Naive thymus-derived CD4-positive, alpha-beta T cell (primary cell): ENCODE data around the gene ZNF91. TPM values are rescaled to one million over a fixed set of nuclear protein-coding genes. Genes with fewer than 3 reads are reported as not detected.

Source experiments
- ATAC-seq: fragments of 150-1000 bp; cut with Tn5 transposase; 2 replicates; pipeline ENCODE4 v1.10.0; 2021; ENCODE audit warnings: mild to moderate bottlenecking, moderate library complexity
- CTCF ChIA-PET: fragments of 350-600 bp; sonication (Branson Sonifier 250); formaldehyde crosslinking; loops from one replicate; lab custom pipeline; 2021; ENCODE audit warnings: antibody characterized with exemption; lab: Charles Lee
- POLR2A ChIA-PET: fragments of 350-600 bp; sonication (Branson Sonifier 250); formaldehyde crosslinking; loops from one replicate; lab custom pipeline; 2021; ENCODE audit warnings: antibody characterized with exemption, inconsistent platforms; lab: Charles Lee
- DNase-seq, 9 donors: peaks; one replicate each; pipeline versions ENCODE4 v3.0.0 to v3.0.0-alpha.2; 2020 to 2022; ENCODE audit warnings: mixed read lengths in 1 of 9
- H3K27ac ChIP-seq: one replicate; pipeline ENCODE4 v1.7.0; 2013; ENCODE audit warnings: mild to moderate bottlenecking, low read depth, low read length, moderate library complexity
- H3K27me3 ChIP-seq, 2 donors: one replicate each; pipeline ENCODE4 v1.7.0; 2013; ENCODE audit warnings: low read length in 2 of 2, mild to moderate bottlenecking in 2 of 2, moderate library complexity in 2 of 2; ENCODE audit not compliant: control insufficient read depth in 2 of 2, insufficient read depth in 2 of 2
- H3K36me3 ChIP-seq, 3 experiments: 1 replicate in 2 of 3; 2 replicates in 1 of 3; pipeline ENCODE4 v1.7.0; 2013; ENCODE audit warnings: low read length in 3 of 3, mild to moderate bottlenecking in 3 of 3, moderate library complexity in 1 of 3; ENCODE audit not compliant: insufficient read depth in 3 of 3, control insufficient read depth in 2 of 3
- H3K4me1 ChIP-seq, 2 donors: one replicate each; pipeline ENCODE4 v1.7.0; 2013; ENCODE audit warnings: low read length in 2 of 2, mild to moderate bottlenecking in 2 of 2, moderate library complexity in 1 of 2; ENCODE audit not compliant: control insufficient read depth in 2 of 2, insufficient read depth in 2 of 2
- H3K4me3 ChIP-seq: 2 replicates; pipeline ENCODE4 v1.7.0; 2013; ENCODE audit warnings: mild to moderate bottlenecking, low read length
- H3K9me3 ChIP-seq, 3 experiments: 1 replicate in 2 of 3; 2 replicates in 1 of 3; pipeline ENCODE4 v1.7.0; 2013; ENCODE audit warnings: low read length in 3 of 3; ENCODE audit not compliant: control insufficient read depth in 2 of 3
- H3K27ac Mint-ChIP-seq, 9 donors: one replicate each; pipeline ENCODE4 v1.8.0; 2020 to 2022; ENCODE audit warnings: mixed read lengths in 9 of 9, mild to moderate bottlenecking in 8 of 9, moderate library complexity in 5 of 9, inconsistent platforms in 2 of 9
- H3K27me3 Mint-ChIP-seq, 5 donors: one replicate each; pipeline ENCODE4 v1.8.0; 2021 to 2022; ENCODE audit warnings: mixed read lengths in 5 of 5, mild to moderate bottlenecking in 1 of 5
- H3K36me3 Mint-ChIP-seq, 5 donors: one replicate each; pipeline ENCODE4 v1.8.0; 2020 to 2022; ENCODE audit warnings: mixed read lengths in 5 of 5, mild to moderate bottlenecking in 3 of 5, inconsistent platforms in 1 of 5
- H3K4me1 Mint-ChIP-seq, 7 donors: one replicate each; pipeline ENCODE4 v1.8.0; 2020 to 2022; ENCODE audit warnings: mixed read lengths in 7 of 7, mild to moderate bottlenecking in 3 of 7, inconsistent platforms in 1 of 7
- H3K4me3 Mint-ChIP-seq, 10 donors: one replicate each; pipeline ENCODE4 v1.8.0; 2020 to 2022; ENCODE audit warnings: mild to moderate bottlenecking in 10 of 10, mixed read lengths in 10 of 10, moderate library complexity in 6 of 10, inconsistent platforms in 2 of 10
- H3K9me3 Mint-ChIP-seq, 11 donors: one replicate each; pipeline ENCODE4 v1.8.0; 2020 to 2022; ENCODE audit warnings: mixed read lengths in 11 of 11, mild to moderate bottlenecking in 4 of 11, inconsistent platforms in 1 of 11, moderate library complexity in 1 of 11
- intact Hi-C, 2 donors: fragments of 100-400 bp; cut with micrococcal nuclease; formaldehyde crosslinking; loops; one replicate each; pipeline ENCODE4 v1.15.1; 2023
- polyA plus RNA-seq, 2 donors: library from polyadenylated mRNA; unstranded; fragments of 300-500 nt; fragmentation: Illumina TruSeq; gene quantifications; one replicate each; pipeline ENCODE4 v1.2.3, GENCODE V29; 2021
- total RNA-seq, 6 experiments: library from RNA in 5 of 6; stranded (reverse) in 5 of 6; gene quantifications; 1 replicate in 5 of 6; 2 replicates in 1 of 6; pipeline ENCODE4 v1.2.3 and lab custom pipeline; 2021 to 2026

ZNF91 gene
- total and polyA plus RNA-seq, 7 experiments from 2014 or later, result 40.5 to 165 (median 85.7) TPM

GRCh38 chr19:23393121-23393520, 2.1 kb downstream of the ZNF91 start:
- peaks cover 4 to 64% (median 55%) of the 10 kb centered on the region in 7 donors for H3K4me1 Mint-ChIP-seq
- ATAC-seq (no peak), DNase-seq (no peak)
- H3K9me3 Mint-ChIP-seq, result peaks cover 0 to 36% (median 21%) of the 10 kb centered on the region in 11 donors
- Histone ChIP-seq H3K9me3 (peaks cover 0 to 22% (median 0%) of the 10 kb centered on the region in 3 experiments), H3K4me3 (peak overlapping the region; percentile 96), H3K27me3 (no peaks in the 10 kb centered on the region), H3K27ac (no peak overlapping the region), H3K4me1 (peaks cover 12 to 16% of the 10 kb centered on the region in 2 donors), H3K36me3 (peaks cover 0 to 27% (median 0%) of the 10 kb centered on the region in 3 experiments)
- intact Hi-C loops, result loop anchor here in 1 of 2 donors (10.0 kb wide), 1 partner anchor 758 kb away; the partner anchor contains the start of gene ZNF492
- H3K27me3 Mint-ChIP-seq, result no peaks in the 10 kb centered on the region
- peaks cover 13 to 62% (median 41%) of the 10 kb centered on the region in 5 donors for H3K36me3 Mint-ChIP-seq
- H3K4me3 Mint-ChIP-seq, result peak overlapping the region; percentile 25 to 99 (median 98)
- H3K27ac Mint-ChIP-seq, result peak overlapping the region in 7 of 9 donors; percentile 73 to 99 (median 97)
- CTCF ChIA-PET, result interaction anchor here (1.1 kb wide), 1 partner anchor 141 kb away, joined by 3 read pairs; no protein-coding TSS in a partner anchor
- POLR2A ChIA-PET, result interaction anchor here (1.2 to 4.3 kb wide), 2 partner anchors 17 to 120 kb away, joined by 4 to 29 read pairs; no protein-coding TSS in a partner anchor

DNA sequence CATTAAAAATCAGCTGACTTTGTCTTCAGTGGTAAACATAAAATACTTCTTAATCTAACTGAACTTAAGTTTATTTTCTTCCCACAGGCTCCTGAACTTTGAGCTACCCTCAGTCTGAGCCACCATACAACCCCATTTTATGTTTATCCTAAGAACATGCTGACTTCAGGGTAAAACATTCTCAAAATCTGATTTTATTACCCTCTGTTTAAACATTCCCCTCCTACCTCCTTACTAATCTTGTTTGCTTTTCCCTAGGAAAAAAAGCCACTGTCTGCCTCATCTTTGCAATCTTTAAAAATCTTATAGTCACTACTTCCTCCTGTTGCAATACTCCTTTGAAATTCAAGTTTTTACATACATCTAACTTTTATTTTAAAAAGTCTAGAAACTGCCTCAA, 4.0 kb downstream of the ZNF91 start:
- H3K9me3 Mint-ChIP-seq, result peaks cover 0 to 55% (median 31%) of the 10 kb centered on the region in 11 donors
- peaks cover 16 to 73% (median 56%) of the 10 kb centered on the region in 5 donors for H3K36me3 Mint-ChIP-seq
- H3K4me1 Mint-ChIP-seq, result peaks cover 4 to 68% (median 61%) of the 10 kb centered on the region in 7 donors
- intact Hi-C loops, result loop anchor here in 1 of 2 donors (10.0 kb wide), 1 partner anchor 756 kb away; the partner anchor contains the start of gene ZNF492
- no peaks in the 10 kb centered on the region for H3K27me3 Mint-ChIP-seq
- Histone ChIP-seq H3K4me3 (no peak overlapping the region), H3K9me3 (peaks cover 0 to 31% (median 0%) of the 10 kb centered on the region in 3 experiments), H3K27me3 (no peaks in the 10 kb centered on the region), H3K27ac (no peak overlapping the region), H3K4me1 (peaks cover 12 to 16% of the 10 kb centered on the region in 2 donors), H3K36me3 (peaks cover 0 to 43% (median 0%) of the 10 kb centered on the region in 3 experiments)
- CTCF ChIA-PET, result no interaction called here
- DNase-seq (no peak), ATAC-seq (no peak)
- peak overlapping the region in 2 of 9 donors; percentile 55 to 60 for H3K27ac Mint-ChIP-seq
- POLR2A ChIA-PET, result no interaction called here
- H3K4me3 Mint-ChIP-seq, result peak overlapping the region in 5 of 10 donors; percentile 8 to 59 (median 47)

- H3K27ac Mint-ChIP-seq, result no peak overlapping the region
- no peak for DNase-seq
- intact Hi-C loops, result no loop called here
- Histone ChIP-seq H3K27me3 (no peaks in the 10 kb centered on the region), H3K4me3 (no peak overlapping the region), H3K9me3 (peaks cover 0 to 82% (median 16%) of the 10 kb centered on the region in 3 experiments), H3K4me1 (peaks cover 0 to 3% of the 10 kb centered on the region in 2 donors), H3K27ac (no peak overlapping the region), H3K36me3 (peaks cover 13 to 81% (median 17%) of the 10 kb centered on the region in 3 experiments)
- ChIA-PET POLR2A (interaction anchor here (0.6 kb wide), 1 partner anchor 38 kb away, joined by 3 read pairs; no protein-coding TSS in a partner anchor), CTCF (no interaction called here)
- peaks cover 0 to 46% (median 30%) of the 10 kb centered on the region in 7 donors for H3K4me1 Mint-ChIP-seq
- ATAC-seq, result no peak
- no peak overlapping the region for H3K4me3 Mint-ChIP-seq
- no peaks in the 10 kb centered on the region for H3K27me3 Mint-ChIP-seq
- H3K36me3 Mint-ChIP-seq, result peaks cover 32 to 93% (median 85%) of the 10 kb centered on the region in 5 donors
- peaks cover 4 to 98% (median 64%) of the 10 kb centered on the region in 11 donors for H3K9me3 Mint-ChIP-seq
Measured at GRCh38 chr19:23385404-23385803, 9.9 kb downstream of the ZNF91 start.

DNA sequence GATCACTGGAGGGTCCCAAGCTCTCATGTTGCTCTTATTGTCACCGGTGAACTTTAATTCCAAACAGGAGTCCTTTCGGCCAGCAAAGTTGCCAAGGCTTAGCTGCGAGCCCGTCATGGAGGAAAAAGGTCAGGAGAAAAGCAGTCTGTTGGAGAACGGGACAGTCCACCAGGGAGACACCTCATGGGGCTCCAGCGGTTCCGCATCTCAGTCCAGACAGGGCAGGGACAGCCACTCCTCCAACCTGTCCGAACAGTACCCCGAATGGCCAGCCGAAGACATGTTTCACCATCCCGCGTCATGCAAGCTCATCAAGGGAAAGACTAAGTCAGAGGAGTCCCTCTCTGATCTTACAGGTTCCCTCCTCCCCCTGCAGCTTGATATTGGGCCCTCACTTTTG, 10.4 kb downstream of the ZNF91 start:
- Mint-ChIP-seq H3K4me1 (peaks cover 0 to 45% (median 28%) of the 10 kb centered on the region in 7 donors), H3K36me3 (peaks cover 35 to 93% (median 84%) of the 10 kb centered on the region in 5 donors), H3K9me3 (peaks cover 4 to 98% (median 67%) of the 10 kb centered on the region in 11 donors), H3K27me3 (no peaks in the 10 kb centered on the region), H3K4me3 (peak overlapping the region in 3 of 10 donors; percentile 25 to 42 (median 29)), H3K27ac (peak overlapping the region in 1 of 9 donors; percentile 46)
- DNase-seq (no peak), ATAC-seq (no peak)
- peaks cover 0 to 82% (median 16%) of the 10 kb centered on the region in 3 experiments for H3K9me3 ChIP-seq
- H3K4me3 ChIP-seq, result no peak overlapping the region
- no peaks in the 10 kb centered on the region for H3K27me3 ChIP-seq
- ChIA-PET POLR2A (no interaction called here), CTCF (interaction anchor here (0.6 kb wide), 1 partner anchor 12 kb away, joined by 3 read pairs; no protein-coding TSS in a partner anchor)
- H3K36me3 ChIP-seq, result peaks cover 13 to 82% (median 17%) of the 10 kb centered on the region in 3 experiments
- H3K4me1 ChIP-seq, result peaks cover 0 to 3% of the 10 kb centered on the region in 2 donors
- intact Hi-C loops, result no loop called here
- H3K27ac ChIP-seq, result no peak overlapping the region

DNA sequence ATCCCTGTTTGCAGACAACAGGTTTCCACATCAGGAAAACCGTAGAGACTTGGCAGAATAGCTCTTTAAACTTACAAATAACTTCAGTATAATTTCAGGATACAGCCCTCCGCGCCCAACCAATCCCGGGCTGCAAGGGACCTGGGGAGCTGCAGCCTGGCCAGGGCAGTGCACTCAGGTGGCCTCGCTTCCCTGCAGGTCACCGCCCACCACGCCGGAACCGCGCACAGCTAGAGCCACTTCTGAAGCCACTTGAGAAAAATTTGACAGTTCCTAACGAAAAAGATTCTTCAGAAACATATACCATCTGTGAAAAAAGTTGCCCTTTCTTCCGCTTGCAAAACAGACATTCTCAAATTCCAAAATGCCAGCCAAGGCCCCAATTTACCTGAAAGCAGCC, 11.1 kb downstream of the ZNF91 start:
- no peak overlapping the region for H3K27ac ChIP-seq
- DNase-seq, result no peak
- no peak for ATAC-seq
- H3K36me3 ChIP-seq, result peaks cover 13 to 82% (median 23%) of the 10 kb centered on the region in 3 experiments
- intact Hi-C loops, result no loop called here
- H3K36me3 Mint-ChIP-seq, result peaks cover 32 to 93% (median 84%) of the 10 kb centered on the region in 5 donors
- H3K4me3 ChIP-seq, result no peak overlapping the region
- H3K4me3 Mint-ChIP-seq, result peak overlapping the region in 1 of 10 donors; percentile 25
- POLR2A ChIA-PET, result no interaction called here
- H3K9me3 ChIP-seq, result peaks cover 0 to 82% (median 16%) of the 10 kb centered on the region in 3 experiments
- no peaks in the 10 kb centered on the region for H3K27me3 Mint-ChIP-seq
- CTCF ChIA-PET, result no interaction called here
- H3K4me1 Mint-ChIP-seq, result peaks cover 4 to 44% (median 26%) of the 10 kb centered on the region in 7 donors
- no peak overlapping the region for H3K27ac Mint-ChIP-seq
- peaks cover 0 to 3% of the 10 kb centered on the region in 2 donors for H3K4me1 ChIP-seq
- H3K27me3 ChIP-seq, result no peaks in the 10 kb centered on the region
- peaks cover 4 to 98% (median 64%) of the 10 kb centered on the region in 11 donors for H3K9me3 Mint-ChIP-seq

DNA sequence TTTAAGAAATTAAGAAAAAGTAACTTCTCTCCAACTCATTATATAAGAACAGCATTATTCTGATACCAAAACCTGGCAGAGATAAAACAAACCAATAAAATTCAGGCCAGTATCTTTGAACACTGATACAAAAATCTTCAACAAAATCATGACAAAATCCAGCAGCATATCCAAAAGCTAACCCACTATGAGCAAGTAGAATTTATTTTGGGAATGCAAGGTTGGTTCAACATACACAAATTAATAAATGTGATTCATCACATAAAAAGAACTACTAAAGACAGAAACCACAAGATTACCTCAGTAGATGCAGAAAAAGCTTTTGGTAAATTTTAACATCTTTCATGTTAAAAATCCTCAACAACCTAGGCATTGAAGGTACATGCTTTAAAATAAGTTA, 12.3 kb downstream of the ZNF91 start:
- Histone ChIP-seq H3K27me3 (no peaks in the 10 kb centered on the region), H3K4me3 (no peak overlapping the region), H3K27ac (no peak overlapping the region), H3K4me1 (peaks cover 0 to 5% of the 10 kb centered on the region in 2 donors), H3K9me3 (peaks cover 0 to 79% (median 16%) of the 10 kb centered on the region in 3 experiments), H3K36me3 (peaks cover 13 to 78% (median 23%) of the 10 kb centered on the region in 3 experiments)
- Mint-ChIP-seq H3K36me3 (peaks cover 34 to 93% (median 82%) of the 10 kb centered on the region in 5 donors), H3K27ac (no peak overlapping the region), H3K27me3 (no peaks in the 10 kb centered on the region), H3K4me3 (peak overlapping the region in 4 of 10 donors; percentile 10 to 49 (median 28)), H3K9me3 (peaks cover 4 to 98% (median 55%) of the 10 kb centered on the region in 11 donors), H3K4me1 (peaks cover 4 to 42% (median 20%) of the 10 kb centered on the region in 7 donors)
- no peak for ATAC-seq
- intact Hi-C loops, result no loop called here
- ChIA-PET POLR2A (interaction anchor here (1.0 kb wide), 1 partner anchor 15 kb away, joined by 3 read pairs; no protein-coding TSS in a partner anchor), CTCF (interaction anchor here (0.6 kb wide), 1 partner anchor 112 kb away, joined by 3 read pairs; no protein-coding TSS in a partner anchor)
- DNase-seq, result no peak
